DMS79 treated with DMSO at 0.1 percent for 48 hours (cell line): ENCODE data around the gene SEC22A.
"Not testable (repeated sequence)": the region's sequence is repeated elsewhere in the genome, so short reads cannot be mapped to it uniquely, and the experiment has no call there.

Source experiments
- DNase-seq: peaks from one replicate; lab custom pipeline; 2025; lab: John Stamatoyannopoulos, UW

Gene SEC22A

DNA sequence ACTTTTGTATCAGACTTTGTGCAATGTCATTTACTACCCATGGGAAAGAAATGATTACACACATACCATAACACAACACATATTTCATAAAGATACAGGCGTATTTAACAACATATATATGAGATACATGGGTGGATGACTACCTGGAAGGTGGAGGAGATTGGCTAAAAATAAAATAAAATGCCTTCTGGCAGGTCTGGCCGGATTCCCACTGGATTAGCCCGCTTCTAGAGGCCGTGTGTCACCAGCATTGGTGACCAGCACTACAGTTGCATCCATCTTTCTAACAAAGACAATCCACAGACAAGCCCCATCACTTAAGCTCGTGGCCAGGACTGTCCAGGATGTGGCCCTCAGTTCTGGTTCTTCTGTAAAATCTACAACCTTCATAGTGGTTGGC lies 21.0 kb upstream of the SEC22A start:
- no peak for DNase-seq

DNA sequence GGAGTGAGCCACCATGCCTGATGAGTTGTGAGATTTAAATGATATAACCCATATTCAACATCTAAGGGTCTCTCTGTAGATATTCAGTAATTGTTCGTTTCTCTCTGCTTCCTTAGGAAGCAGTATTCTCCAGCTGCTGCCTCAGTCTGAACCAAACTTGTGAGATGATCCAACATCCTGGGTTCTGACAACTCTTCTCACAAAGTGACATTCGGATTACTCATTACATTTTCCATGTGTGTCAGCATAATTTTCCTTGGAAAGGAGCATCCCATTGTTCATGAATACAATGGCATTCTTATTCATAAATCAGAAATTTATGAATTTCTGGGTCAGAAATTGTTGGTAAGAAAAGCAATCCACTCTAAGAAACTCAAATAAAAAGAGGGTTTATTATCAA lies 15.0 kb upstream of the SEC22A start:
- no peak for DNase-seq

DNA sequence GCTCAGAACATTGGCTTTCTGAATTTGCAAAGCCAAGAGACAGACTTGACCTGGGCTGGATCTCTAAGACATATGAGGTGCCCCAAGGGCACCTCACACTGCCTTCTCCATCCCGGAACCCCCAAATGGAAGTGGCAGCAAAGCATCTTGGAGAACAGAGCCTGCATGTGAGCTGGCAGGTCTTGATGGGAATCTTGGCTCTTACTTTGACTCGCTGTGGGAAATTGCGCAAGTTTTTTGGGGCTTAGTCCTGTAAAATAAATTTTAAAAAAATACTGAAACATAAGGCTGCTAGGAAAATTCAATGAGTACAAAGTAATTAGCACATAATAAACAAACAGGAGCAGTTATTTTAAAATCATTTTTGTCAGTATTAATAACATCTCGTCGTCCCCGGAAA lies 13.7 kb upstream of the SEC22A start:
- DNase-seq: no peak

GRCh38 chr3:123193448-123194101 lies 8.2 kb upstream of the SEC22A start:
- no peak for DNase-seq

GRCh38 chr3:123194552-123194951 lies 7.2 kb upstream of the SEC22A start:
- DNase-seq: no peak

DNA sequence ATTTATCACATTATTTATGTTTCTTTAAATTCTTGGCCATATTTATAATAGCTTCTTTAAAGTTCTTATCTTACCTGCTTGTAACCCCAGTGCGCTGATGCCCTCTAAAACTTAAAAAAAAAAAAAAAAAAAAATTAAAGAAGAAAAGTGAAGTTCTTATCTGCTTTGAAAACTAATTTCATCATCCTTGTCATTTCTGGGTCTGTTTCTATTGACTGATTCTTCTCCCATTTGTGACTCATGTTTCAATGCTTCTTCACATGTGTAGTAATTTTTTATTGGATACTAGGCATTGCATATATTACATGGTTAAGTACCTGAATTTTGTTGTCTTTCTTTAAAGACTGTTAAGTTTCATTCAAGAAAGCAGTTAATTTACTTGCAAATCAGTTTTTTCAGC lies 3.4 kb upstream of the SEC22A start:
- DNase-seq: no peak

GRCh38 chr3:123201223-123201556 lies 553 bp upstream of the SEC22A start:
- no peak for DNase-seq

GRCh38 chr3:123202451-123202850 lies 708 bp downstream of the SEC22A start:
- peak; percentile 67 for DNase-seq

DNA sequence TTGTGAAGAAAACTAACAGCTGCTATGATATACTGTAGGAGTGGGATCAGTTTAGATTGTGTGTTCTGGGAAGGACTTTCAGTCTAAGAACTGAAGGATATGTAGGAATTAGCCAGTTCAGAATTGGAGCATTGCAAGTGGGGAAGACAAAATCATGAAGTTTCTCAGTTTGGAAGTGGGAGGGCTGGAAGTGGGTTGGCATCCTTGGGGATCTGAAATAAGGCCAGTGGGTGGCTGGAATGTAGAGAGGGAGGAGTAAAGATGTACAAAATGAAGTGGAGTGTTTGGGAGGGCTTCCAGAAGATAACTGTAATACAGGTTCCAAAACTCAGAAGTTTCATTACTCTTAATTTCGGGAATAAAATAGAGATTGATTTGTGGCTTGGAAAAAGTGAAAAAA lies 17.2 kb downstream of the SEC22A start:
- no peak for DNase-seq

DNA sequence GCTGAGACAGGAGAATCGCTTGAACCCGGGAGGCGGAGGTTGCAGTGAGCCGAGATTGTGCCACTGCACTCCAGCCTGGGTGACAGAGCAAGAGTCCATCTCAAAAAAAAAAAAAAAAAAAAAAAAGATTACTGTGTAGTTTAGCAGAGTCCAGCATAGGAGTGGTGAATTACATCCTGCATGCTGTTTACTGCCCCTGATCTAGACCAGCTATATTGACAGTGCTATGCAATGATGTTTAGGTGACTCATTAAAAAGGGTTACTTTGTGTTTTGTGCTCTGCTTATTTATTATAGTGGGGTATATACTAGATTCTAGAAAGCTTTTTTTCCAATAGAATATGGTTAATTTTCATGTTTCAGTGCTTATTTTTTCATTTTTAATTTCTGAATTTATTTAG lies 19.6 kb downstream of the SEC22A start:
- not testable (repeated sequence) for DNase-seq

GRCh38 chr3:123225016-123225415 lies 23.3 kb downstream of the SEC22A start:
- no peak for DNase-seq

DNA sequence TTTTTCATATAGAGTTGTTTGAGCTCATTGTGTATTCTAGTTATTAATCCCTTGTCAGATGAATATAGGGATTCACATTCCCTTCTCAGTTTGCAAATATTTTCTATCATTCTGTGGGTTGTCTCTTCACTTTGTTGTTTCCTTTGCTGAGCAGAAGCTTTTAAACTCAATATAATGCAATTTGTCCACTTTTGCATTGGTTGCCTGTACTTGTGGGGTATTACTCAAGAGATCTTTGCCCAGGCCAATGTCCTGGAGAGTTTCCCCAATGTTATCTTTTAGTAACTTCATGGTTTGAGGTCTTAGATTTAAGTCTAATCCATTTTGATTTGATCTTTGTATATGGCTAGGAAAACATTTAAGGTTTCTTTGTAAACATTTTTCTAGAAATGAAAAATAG lies 24.8 kb downstream of the SEC22A start:
- no peak for DNase-seq

DNA sequence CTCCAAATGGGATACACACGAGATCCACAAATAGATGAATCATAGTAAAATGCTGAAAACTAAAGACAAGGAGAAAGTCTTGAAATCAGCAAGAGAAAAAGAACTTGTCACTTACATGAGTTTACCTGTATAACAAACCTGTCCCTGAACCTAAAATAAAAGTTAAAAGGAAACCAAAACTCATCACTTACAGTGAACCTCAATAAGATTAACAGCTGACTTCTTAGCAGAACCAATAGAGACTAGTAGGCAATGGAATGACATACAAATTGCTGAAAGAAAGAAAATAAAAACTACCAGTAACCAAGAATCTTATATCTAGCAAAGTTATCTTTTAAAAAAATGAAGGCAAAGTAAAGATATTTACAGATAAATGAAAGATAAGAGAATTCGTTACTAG lies 27.4 kb downstream of the SEC22A start:
- no peak for DNase-seq

- DNase-seq: no peak
Observed at GRCh38 chr3:123236902-123237301, 35.2 kb downstream of the SEC22A start.

- not testable (repeated sequence) for DNase-seq
Observed at GRCh38 chr3:123239186-123239585, 37.4 kb downstream of the SEC22A start.

DNA sequence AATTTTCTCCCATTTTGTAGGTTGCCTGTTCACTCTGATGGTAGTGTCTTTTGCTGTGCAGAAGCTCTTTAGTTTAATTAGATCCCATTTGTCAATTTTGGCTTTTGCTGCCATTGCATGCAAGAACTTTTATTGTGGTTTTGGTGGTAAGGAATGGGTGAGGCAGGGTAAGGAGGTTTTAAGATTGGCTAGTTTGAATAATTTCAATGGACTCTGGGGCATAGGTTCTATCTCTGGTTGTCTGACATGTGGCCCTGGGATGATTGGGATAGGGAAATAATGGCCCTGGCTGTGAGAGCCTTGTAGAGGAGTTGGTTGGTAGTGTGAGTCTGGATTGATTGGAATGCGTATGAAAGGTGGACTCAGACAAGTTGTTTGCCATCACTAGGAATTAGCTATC lies 38.0 kb downstream of the SEC22A start:
- no peak for DNase-seq

DNA sequence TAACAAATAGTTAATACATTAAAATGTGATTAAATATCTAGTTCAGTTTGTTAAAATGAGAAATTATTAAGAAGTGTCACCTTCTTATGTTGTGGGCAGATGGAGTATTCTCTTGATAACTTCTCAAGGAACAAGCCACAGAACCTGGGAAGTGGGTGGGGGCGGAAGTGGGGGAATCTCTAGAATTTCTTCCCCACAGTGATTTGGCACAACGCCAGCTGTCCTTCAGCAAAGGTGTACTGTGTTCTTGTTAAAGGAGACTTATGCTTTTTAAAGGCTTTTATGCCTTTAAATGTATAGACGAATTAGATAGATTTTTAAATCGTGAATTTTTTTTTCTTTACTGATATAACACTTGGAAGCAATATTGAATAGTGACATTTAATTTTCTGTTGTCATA lies 42.4 kb downstream of the SEC22A start:
- DNase-seq: no peak

DNA sequence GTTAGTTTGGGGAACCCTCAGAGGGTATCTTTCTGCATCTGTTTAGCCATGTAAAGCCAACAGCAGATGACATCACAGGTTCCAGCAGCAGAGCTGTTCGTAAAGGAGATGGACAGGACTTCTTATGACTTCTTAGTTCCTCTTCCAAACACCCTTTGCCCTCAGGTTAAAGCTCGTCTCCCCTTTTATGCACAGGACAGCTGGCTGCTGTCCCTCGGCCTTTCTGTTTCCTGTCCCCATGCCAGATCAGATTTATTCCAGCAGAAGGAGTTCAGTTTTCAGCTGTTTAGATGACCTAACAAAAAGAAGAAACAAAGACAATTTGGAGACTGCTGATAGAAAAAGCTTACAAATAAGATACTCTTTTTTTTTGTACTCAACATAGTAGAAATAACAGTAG lies 45.1 kb downstream of the SEC22A start:
- no peak for DNase-seq

GRCh38 chr3:123256256-123256655 lies 54.5 kb downstream of the SEC22A start:
- no peak for DNase-seq

GRCh38 chr3:123258359-123258758 lies 56.6 kb downstream of the SEC22A start:
- no peak for DNase-seq

GRCh38 chr3:123258811-123259420 lies 57.2 kb downstream of the SEC22A start:
- peak; percentile 48 for DNase-seq

DNA sequence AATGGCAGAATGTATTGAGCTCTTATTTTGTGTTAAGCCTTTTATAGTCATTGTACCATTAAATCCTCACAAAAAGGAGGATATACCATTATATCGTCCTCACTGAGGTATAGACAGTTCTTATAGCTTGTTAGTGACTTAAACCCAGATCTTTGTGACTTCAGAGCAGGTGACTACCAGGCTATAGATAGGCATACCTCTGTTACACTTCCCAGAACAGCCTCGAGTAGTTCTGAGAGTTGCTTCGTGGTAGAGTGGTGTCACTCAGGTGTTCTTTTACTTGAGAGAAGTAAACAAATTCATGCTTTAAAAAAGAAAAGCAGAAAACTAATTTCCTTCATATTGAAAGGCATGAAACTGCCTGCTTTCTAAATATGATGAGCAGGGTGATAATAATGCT lies 59.9 kb downstream of the SEC22A start:
- no peak for DNase-seq

- no peak for DNase-seq
Observed at GRCh38 chr3:123262226-123262625, 60.5 kb downstream of the SEC22A start.

DNA sequence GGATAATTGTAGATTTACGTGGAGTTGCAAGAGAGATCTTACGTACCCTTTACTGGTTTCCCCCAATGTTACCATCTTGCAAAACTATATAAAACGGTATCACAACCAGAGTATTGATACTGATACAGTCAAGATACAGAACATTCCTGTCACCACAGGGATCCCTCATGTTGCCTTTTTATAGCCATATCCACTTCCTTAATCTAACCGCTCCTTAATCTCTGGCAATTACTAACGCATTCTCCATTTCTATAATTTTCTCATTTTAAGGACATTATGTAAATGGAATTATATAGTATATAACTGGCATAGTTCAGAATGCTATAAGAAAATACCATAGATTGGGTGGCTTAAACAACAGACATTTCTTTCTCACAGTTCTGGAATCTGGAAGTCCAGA lies 61.1 kb downstream of the SEC22A start:
- no peak for DNase-seq
